Renal cortical epithelial cell (primary cell): ENCODE results near the gene MAEL. TPM values are rescaled to one million over a fixed set of nuclear protein-coding genes. Genes with fewer than 3 reads are reported as not detected.
"Not testable (repeated sequence)": the region's sequence is repeated elsewhere in the genome, so short reads cannot be mapped to it uniquely, and the experiment has no call there.

Experiments used
- DNase-seq: peaks from one replicate; pipeline ENCODE4 v3.0.0-alpha.2; 2011; ENCODE audit warnings: low read depth
- total RNA-seq: library from RNA; depleted of rRNA; stranded (reverse); fragments of >200 nt; gene quantifications from 2 replicates; pipeline ENCODE4 v1.2.3, GENCODE V29; 2014

The MAEL gene
- total RNA-seq, 1 donor from 2014 or later, result 0.65 TPM

GRCh38 chr1:166977951-166978350, 11.1 kb upstream of the MAEL start:
- no peak for DNase-seq

GRCh38 chr1:166978821-166979220, 10.3 kb upstream of the MAEL start:
- no peak for DNase-seq

GRCh38 chr1:166980383-166980782, 8.7 kb upstream of the MAEL start:
- no peak for DNase-seq

- DNase-seq, result peak; percentile 70
These were observed 8.3 kb upstream of the MAEL start for GRCh38 chr1:166980818-166981217.

- DNase-seq, result no peak
These were observed 7.5 kb upstream of the MAEL start for GRCh38 chr1:166981589-166981988.

- peak; percentile 90 for DNase-seq
These were observed 10.0 kb downstream of the MAEL start for GRCh38 chr1:166999075-166999474.

- DNase-seq, result no peak
These were observed 10.5 kb downstream of the MAEL start for GRCh38 chr1:166999500-167000055.

GRCh38 chr1:167000546-167000945, 11.5 kb downstream of the MAEL start:
- peak; percentile 79 for DNase-seq

GRCh38 chr1:167002354-167002753, 13.3 kb downstream of the MAEL start:
- no peak for DNase-seq

- peak; percentile 95 for DNase-seq
These were observed 14.6 kb downstream of the MAEL start for GRCh38 chr1:167003711-167004110.

GRCh38 chr1:167011560-167012191, 22.6 kb downstream of the MAEL start:
- DNase-seq, result peak; percentile 82

- no peak for DNase-seq
These were observed 23.5 kb downstream of the MAEL start for GRCh38 chr1:167012570-167012969.

GRCh38 chr1:167013108-167013929, 24.2 kb downstream of the MAEL start:
- no peak for DNase-seq

- DNase-seq, result no peak
These were observed 27.1 kb downstream of the MAEL start for GRCh38 chr1:167016100-167016750.

- no peak for DNase-seq
These were observed 33.3 kb downstream of the MAEL start for GRCh38 chr1:167022384-167022783.

GRCh38 chr1:167029553-167029952, 40.5 kb downstream of the MAEL start:
- DNase-seq, result not testable (repeated sequence)

- no peak for DNase-seq
These were observed 44.6 kb downstream of the MAEL start for GRCh38 chr1:167033646-167034045.

GRCh38 chr1:167043752-167044488, 54.8 kb downstream of the MAEL start:
- peak; percentile 70 for DNase-seq

GRCh38 chr1:167051907-167052306, 62.8 kb downstream of the MAEL start:
- DNase-seq, result no peak

GRCh38 chr1:167052389-167052788, 63.3 kb downstream of the MAEL start:
- DNase-seq, result peak; percentile 35

- DNase-seq, result peak; percentile 44
These were observed 65.5 kb downstream of the MAEL start for GRCh38 chr1:167054531-167054930.
